ENCODE data around the gene SMG6.
A peak's percentile ranks its signal among the peaks of the same experiment; 100 is the strongest.

Gene SMG6

DNA sequence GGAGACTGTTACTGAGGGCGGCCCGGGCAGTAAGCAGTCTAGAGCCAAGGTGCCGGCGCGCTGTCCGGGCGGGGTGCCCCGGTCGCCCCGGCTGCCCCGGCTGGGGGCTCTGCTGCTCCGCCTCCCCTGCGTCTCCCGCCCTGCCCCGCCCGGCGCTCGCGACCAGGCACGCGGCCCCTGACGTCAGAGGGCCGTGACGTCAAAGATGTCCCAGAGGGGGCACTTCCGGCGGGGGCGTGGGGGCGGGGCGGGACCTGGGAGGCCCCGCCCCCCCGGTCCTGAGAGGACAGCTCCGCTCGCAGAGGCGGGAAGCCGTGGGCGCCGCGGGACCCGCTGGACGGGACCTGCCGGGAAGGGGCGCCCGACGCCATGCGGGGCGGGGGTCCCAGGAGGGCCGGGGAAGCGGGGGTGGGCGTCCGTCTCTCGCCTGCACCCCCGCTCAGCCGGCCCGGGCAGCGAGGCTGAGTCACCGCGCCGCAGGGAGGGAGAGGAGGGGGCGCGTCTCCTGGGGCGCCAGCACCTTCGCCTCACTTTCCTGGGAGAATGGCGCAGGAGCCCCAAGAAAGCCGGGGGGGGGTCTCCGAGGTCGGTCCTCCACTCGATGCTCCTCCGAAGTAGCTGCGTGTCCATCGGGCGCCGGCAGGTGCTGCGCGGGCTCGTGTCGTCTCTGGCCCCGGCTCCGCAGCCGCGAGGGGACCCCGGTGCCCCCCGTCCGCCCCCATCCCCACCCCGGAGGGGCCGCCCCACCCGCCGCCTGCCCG lies 253.1 kb downstream of the SMG6 start:
- H3K4me1 Mint-ChIP-seq: peaks cover 22% of the 10 kb centered on the region
- TF ChIP-seq, protein P1, sequence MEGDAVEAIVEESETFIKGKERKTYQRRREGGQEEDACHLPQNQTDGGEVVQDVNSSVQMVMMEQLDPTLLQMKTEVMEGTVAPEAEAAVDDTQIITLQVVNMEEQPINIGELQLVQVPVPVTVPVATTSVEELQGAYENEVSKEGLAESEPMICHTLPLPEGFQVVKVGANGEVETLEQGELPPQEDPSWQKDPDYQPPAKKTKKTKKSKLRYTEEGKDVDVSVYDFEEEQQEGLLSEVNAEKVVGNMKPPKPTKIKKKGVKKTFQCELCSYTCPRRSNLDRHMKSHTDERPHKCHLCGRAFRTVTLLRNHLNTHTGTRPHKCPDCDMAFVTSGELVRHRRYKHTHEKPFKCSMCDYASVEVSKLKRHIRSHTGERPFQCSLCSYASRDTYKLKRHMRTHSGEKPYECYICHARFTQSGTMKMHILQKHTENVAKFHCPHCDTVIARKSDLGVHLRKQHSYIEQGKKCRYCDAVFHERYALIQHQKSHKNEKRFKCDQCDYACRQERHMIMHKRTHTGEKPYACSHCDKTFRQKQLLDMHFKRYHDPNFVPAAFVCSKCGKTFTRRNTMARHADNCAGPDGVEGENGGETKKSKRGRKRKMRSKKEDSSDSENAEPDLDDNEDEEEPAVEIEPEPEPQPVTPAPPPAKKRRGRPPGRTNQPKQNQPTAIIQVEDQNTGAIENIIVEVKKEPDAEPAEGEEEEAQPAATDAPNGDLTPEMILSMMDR (IDR thresholded peaks at IDR 0.05): no peak
- H3K27ac Mint-ChIP-seq: no peak overlapping the region
- H3K27me3 Mint-ChIP-seq (ENCODE audit: low read depth, poor library complexity): peaks cover 71% of the 10 kb centered on the region
- DNase-seq: peak; percentile 71
- no peaks in the 10 kb centered on the region for H3K9me3 Mint-ChIP-seq
- no peak overlapping the region for H3K4me3 Mint-ChIP-seq
- H3K36me3 Mint-ChIP-seq (ENCODE audit: low read depth): no peaks in the 10 kb centered on the region

DNA sequence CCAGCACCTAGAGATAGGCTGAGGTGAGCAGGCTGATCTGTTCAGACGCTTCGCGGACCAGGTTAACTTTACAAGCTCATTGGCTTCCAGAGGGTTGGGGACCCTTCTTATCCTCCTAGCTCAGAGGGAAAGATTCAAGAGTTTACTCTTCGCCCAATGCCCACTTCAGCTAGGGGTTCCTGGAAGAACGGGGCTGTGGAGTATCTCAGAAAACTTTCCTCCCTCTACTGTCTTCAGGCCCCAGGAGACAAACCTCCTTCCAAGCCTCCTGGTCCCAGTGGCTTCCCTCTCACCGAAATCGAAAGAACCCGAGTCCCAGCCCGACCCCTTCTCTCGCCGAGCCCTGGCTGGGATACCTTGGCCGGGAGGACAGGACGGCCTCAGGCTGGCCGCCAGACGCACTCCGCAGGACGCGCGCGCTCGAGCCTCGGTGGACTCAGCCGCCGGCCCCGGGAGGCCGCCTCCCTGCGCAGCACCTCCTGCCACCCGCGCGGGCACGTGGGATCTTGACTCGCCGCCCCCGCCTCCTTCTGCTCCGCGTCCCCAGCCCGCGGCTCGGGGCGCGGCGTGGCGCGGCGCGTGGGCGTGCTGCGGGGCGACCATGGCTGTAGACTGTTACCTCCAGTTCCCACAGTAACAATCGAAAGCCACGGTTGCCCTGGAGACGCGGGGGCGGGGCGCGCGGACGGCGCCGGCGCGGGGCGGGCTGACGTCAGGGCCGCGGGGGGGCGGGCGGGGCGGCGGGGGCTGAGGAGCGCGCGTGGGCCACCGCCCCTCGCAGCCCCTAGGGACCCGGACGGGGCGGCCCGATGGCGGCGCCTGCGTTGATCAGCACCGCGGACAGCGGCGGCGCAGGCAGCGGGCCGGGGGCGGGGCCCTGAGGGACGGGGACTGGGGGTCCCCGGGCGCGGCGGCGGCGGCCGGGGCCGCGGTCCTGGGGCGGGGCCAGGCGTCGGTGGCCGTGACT lies 254.0 kb downstream of the SMG6 start:
- Mint-ChIP-seq H3K27me3 (ENCODE audit: low read depth, poor library complexity) (peaks cover 72% of the 10 kb centered on the region), H3K36me3 (ENCODE audit: low read depth) (peaks cover 2% of the 10 kb centered on the region), H3K27ac (no peak overlapping the region), H3K9me3 (no peaks in the 10 kb centered on the region), H3K4me3 (peak overlapping the region; percentile 79), H3K4me1 (peaks cover 24% of the 10 kb centered on the region)
- TF ChIP-seq, protein P1 (IDR thresholded peaks at IDR 0.05): no peak
- peak; percentile 95 for DNase-seq

DNA sequence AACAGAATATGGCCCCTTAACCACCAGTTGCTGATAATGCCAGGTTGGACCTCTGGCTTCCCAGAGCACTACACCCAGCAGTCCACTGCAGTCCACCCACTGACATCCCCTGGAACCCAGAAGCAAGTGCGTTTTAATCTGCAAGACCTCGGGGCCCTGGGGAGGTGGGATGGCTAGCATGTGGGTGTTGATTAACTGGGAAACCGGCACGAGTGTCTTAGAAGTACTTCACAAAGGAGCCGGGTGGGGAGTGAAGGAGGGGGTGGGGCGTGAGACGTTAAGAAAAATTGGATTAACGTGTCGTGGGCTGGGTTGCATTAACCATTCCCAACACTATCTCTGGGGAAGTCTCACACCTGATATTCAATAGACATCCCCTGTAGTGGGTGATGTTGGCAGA lies 254.8 kb downstream of the SMG6 start:
- peaks cover 27% of the 10 kb centered on the region for H3K4me1 Mint-ChIP-seq

DNA sequence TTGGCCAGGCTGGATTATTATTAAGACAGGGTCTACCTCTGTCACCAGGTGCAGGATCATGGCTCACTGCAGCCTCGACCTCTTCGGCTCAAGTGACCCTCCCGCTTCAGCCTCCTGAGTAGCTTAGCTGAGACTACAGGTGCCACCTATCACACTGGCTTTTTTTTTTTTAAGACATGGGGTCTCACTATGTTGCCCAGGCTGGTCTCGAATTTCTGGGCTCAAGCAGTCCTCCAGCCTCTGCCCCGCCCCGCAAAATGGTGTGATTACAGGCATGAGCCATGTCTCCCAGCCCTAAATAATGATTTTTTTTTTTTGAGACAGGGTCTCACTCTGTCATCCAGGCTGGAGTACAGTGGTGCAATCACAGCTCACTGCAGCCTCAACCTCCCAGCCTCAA lies 256.0 kb downstream of the SMG6 start:
- Mint-ChIP-seq H3K9me3 (no peaks in the 10 kb centered on the region), H3K4me1 (peaks cover 32% of the 10 kb centered on the region), H3K4me3 (no peak overlapping the region), H3K36me3 (ENCODE audit: low read depth) (peaks cover 13% of the 10 kb centered on the region), H3K27me3 (ENCODE audit: low read depth, poor library complexity) (peaks cover 53% of the 10 kb centered on the region), H3K27ac (no peak overlapping the region)
- TF ChIP-seq, protein P1 (IDR thresholded peaks at IDR 0.05): no peak
- DNase-seq: no peak

More for the DNA sequence above, 254.8 kb downstream of the SMG6 start:
- TF ChIP-seq, protein P1 (IDR thresholded peaks at IDR 0.05): no peak
- Mint-ChIP-seq H3K4me3 (peak overlapping the region; percentile 79), H3K36me3 (ENCODE audit: low read depth) (peaks cover 6% of the 10 kb centered on the region), H3K27ac (no peak overlapping the region), H3K27me3 (ENCODE audit: low read depth, poor library complexity) (peaks cover 64% of the 10 kb centered on the region), H3K9me3 (no peaks in the 10 kb centered on the region)
- DNase-seq: no peak

DNA sequence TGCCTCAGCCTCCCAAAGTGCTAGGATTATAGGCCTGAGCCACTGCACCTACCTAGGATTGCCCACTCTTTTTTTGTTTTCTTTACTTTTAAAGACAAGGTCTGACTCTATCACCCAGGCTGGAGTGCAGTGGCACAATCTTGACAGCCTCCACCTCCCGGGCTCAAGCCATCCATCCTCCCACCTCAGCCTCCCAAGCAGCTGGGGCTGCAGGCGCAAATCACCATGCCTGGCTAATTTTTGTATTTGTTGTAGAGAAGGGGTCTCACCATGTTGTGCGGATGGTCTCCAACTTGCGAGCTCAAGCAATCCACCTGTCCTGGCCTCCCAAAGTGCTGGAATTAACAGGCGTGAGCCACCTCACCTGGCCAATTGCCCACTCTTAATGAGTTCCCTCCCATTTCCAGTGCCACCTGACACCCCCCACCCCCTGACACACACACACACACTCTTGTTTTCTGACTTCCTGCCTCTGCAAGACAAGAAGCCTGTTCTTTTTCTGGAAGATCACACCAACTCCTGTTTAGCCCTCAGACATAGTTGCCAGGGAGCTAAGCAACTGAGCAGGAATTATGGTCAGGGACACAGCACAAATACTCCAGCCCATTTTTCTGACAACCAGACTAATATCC lies 259.2 kb downstream of the SMG6 start:
- DNase-seq: no peak
- Mint-ChIP-seq H3K27ac (no peak overlapping the region), H3K4me1 (peaks cover 37% of the 10 kb centered on the region), H3K27me3 (ENCODE audit: low read depth, poor library complexity) (peaks cover 38% of the 10 kb centered on the region), H3K4me3 (no peak overlapping the region), H3K9me3 (no peaks in the 10 kb centered on the region), H3K36me3 (ENCODE audit: low read depth) (peaks cover 20% of the 10 kb centered on the region)
- TF ChIP-seq, protein P1 (IDR thresholded peaks at IDR 0.05): no peak

All from nephron progenitor cell (in vitro differentiated cells).